Prostate gland (tissue), 2 donors: ENCODE measurements around the gene TASOR. TPM values are rescaled to one million over a fixed set of nuclear protein-coding genes. Genes with fewer than 3 reads are reported as not detected.
"Not testable (repeated sequence)": the region's sequence is repeated elsewhere in the genome, so short reads cannot be mapped to it uniquely, and the experiment has no call there.

Source experiments
- DNase-seq: peaks from one replicate; pipeline ENCODE4 v3.0.0-alpha.2; 2019; ENCODE audit warnings: low spot score
- H3K27ac ChIP-seq, 2 donors: fragments of 200-600 bp; sonication (generic); 2 replicates each; pipeline ENCODE4 v1.5.1; 2017 to 2019
- H3K27me3 ChIP-seq: fragments of 200-600 bp; sonication (generic); replicated peaks from 2 replicates; pipeline ENCODE4 v1.5.1; 2019; ENCODE audit not compliant: insufficient read depth
- H3K36me3 ChIP-seq, 2 donors: fragments of 200-600 bp; sonication (generic); 1 replicate in 1 of 2; 2 replicates in 1 of 2; pipeline versions ENCODE4 v1.5.1 to v1.8.1; 2017 to 2019
- H3K4me1 ChIP-seq: fragments of 200-600 bp; sonication (generic); replicated peaks from 2 replicates; pipeline ENCODE4 v1.5.1; 2019
- H3K4me3 ChIP-seq, 2 donors: fragments of 200-600 bp; sonication (generic); 2 replicates each; pipeline ENCODE4 v1.5.1; 2017 to 2019
- H3K9me3 ChIP-seq: fragments of 200-600 bp; sonication (generic); 2 replicates; pipeline ENCODE4 v1.5.1; 2017
- POLR2A ChIP-seq: fragments of 450-650 bp; IDR thresholded peaks from one replicate; pipeline ENCODE4 v1.6.1; 2016; ENCODE audit warnings: antibody characterized with exemption, mild to moderate bottlenecking
- POLR2AphosphoS5 ChIP-seq: sonication (generic); formaldehyde crosslinking; IDR thresholded peaks from one replicate; pipeline ENCODE4 v1.6.1; 2017; ENCODE audit warnings: antibody characterized with exemption
- WGBS: methylation state at CpG from one replicate; pipeline ENCODE4 v1.1.5; 2018; 5-methylcytosine and 5-hydroxymethylcytosine counted together
- intact Hi-C: fragments of 100-400 bp; cut with DNase I; formaldehyde crosslinking; loops from one replicate; pipeline ENCODE4 v1.14.2; 2022
- total RNA-seq, 2 donors: library from RNA; depleted of rRNA; stranded (reverse); fragments of >200 nt; gene quantifications; one replicate each; pipeline ENCODE4 v1.1.0, GENCODE V29; 2016
- TF ChIP-seq, protein P1 (sequence below), 4 experiments: fragments of 200-600 bp in 2 of 4; fragments of 450-650 bp in 2 of 4; sonication (generic) in 2 of 4; IDR thresholded peaks; 1 replicate in 3 of 4; 2 replicates in 1 of 4; pipeline ENCODE4 v1.5.1; 2016 to 2019; ENCODE audit warnings: antibody characterized with exemption in 4 of 4, mild to moderate bottlenecking in 2 of 4, moderate library complexity in 2 of 4

The TASOR gene
- total RNA-seq, 2 donors from 2014 or later: 56.5 to 120 TPM

DNA sequence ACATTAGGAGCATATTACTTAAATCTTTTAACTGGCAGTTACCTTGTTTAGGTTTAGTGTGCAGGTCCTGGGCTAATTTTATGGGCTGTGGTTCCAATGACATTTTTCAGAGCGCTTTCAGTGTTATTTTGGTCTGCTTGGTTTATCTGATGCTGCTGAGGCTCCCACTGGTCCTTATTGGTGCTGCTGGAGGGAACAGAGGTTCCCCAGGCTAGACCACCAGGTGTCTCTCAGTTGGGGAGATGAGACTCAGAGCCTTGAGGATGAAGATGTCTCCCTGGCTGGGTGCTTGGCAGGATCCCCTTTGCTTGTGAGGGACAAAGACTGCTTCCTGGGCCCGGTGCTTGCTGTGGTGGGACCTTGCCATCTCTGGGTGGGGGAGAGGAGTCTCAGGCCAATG is 28.3 kb upstream of the TASOR start:
- Histone ChIP-seq H3K27ac (no peak overlapping the region), H3K36me3 (no peaks in the 10 kb centered on the region), H3K4me3 (no peak overlapping the region), H3K9me3 (no peaks in the 10 kb centered on the region), H3K4me1 (no peaks in the 10 kb centered on the region), H3K27me3 (no peaks in the 10 kb centered on the region)
- WGBS: 86% methylated on average over 2 of the region's 2 CpGs
- TF ChIP-seq POLR2A (no peak), POLR2AphosphoS5 (no peak)
- TF ChIP-seq, protein P1, sequence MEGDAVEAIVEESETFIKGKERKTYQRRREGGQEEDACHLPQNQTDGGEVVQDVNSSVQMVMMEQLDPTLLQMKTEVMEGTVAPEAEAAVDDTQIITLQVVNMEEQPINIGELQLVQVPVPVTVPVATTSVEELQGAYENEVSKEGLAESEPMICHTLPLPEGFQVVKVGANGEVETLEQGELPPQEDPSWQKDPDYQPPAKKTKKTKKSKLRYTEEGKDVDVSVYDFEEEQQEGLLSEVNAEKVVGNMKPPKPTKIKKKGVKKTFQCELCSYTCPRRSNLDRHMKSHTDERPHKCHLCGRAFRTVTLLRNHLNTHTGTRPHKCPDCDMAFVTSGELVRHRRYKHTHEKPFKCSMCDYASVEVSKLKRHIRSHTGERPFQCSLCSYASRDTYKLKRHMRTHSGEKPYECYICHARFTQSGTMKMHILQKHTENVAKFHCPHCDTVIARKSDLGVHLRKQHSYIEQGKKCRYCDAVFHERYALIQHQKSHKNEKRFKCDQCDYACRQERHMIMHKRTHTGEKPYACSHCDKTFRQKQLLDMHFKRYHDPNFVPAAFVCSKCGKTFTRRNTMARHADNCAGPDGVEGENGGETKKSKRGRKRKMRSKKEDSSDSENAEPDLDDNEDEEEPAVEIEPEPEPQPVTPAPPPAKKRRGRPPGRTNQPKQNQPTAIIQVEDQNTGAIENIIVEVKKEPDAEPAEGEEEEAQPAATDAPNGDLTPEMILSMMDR (IDR thresholded peaks at IDR 0.05): no peak
- DNase-seq: no peak
- intact Hi-C loops: no loop called here

- WGBS: 90% methylated on average over 6 of the region's 6 CpGs
- not testable (repeated sequence) for H3K27me3 ChIP-seq, DNase-seq, H3K9me3 ChIP-seq, H3K27ac ChIP-seq, H3K4me3 ChIP-seq, H3K4me1 ChIP-seq, H3K36me3 ChIP-seq
- intact Hi-C loops: loop anchor here (10.0 kb wide), 1 partner anchor 517 kb away; the partner anchor contains the start of gene APPL1
Observed at GRCh38 chr3:56707412-56707811, 24.3 kb upstream of the TASOR start.

DNA sequence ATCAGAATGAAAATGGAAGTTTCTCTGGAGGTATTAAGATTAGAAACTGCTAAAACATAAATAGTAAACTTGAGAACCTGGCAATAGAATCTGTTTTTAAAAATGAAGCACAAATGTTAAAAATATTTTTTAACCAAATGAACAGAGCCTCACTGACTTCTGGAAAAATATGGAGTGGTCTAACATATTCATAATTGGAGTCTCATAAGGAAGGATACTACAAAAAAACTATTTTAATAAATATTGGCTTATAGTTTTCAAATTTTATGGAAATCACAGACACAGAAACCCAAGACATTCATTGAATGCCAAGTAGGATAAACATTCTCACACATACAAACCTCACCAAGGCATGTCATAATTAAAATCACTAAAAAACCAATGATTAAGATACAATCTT is 23.6 kb upstream of the TASOR start:
- H3K36me3 ChIP-seq: no peaks in the 10 kb centered on the region
- H3K9me3 ChIP-seq: no peaks in the 10 kb centered on the region
- no peak overlapping the region for H3K4me3 ChIP-seq
- no peak overlapping the region for H3K27ac ChIP-seq
- DNase-seq: no peak
- no peaks in the 10 kb centered on the region for H3K4me1 ChIP-seq
- no peaks in the 10 kb centered on the region for H3K27me3 ChIP-seq
- TF ChIP-seq POLR2AphosphoS5 (no peak), POLR2A (no peak)
- TF ChIP-seq, protein P1 (IDR thresholded peaks at IDR 0.05): no peak
- intact Hi-C loops: loop anchor here (10.0 kb wide), 1 partner anchor 518 kb away; the partner anchor contains the start of gene APPL1

- intact Hi-C loops: loop anchor here (5.0 to 10.0 kb wide), 2 partner anchors 218 to 520 kb away; partner anchors contain the start of gene APPL1
- DNase-seq: no peak
- WGBS: 94% methylated on average over 3 of the region's 3 CpGs
- Histone ChIP-seq H3K4me3 (no peak overlapping the region), H3K9me3 (no peaks in the 10 kb centered on the region), H3K4me1 (no peaks in the 10 kb centered on the region), H3K36me3 (no peaks in the 10 kb centered on the region), H3K27ac (no peak overlapping the region), H3K27me3 (no peaks in the 10 kb centered on the region)
- TF ChIP-seq POLR2A: no peak
- no peak for TF ChIP-seq POLR2AphosphoS5
- TF ChIP-seq, protein P1 (IDR thresholded peaks at IDR 0.05): no peak
Observed at GRCh38 chr3:56704706-56705105, 21.6 kb upstream of the TASOR start.

DNA sequence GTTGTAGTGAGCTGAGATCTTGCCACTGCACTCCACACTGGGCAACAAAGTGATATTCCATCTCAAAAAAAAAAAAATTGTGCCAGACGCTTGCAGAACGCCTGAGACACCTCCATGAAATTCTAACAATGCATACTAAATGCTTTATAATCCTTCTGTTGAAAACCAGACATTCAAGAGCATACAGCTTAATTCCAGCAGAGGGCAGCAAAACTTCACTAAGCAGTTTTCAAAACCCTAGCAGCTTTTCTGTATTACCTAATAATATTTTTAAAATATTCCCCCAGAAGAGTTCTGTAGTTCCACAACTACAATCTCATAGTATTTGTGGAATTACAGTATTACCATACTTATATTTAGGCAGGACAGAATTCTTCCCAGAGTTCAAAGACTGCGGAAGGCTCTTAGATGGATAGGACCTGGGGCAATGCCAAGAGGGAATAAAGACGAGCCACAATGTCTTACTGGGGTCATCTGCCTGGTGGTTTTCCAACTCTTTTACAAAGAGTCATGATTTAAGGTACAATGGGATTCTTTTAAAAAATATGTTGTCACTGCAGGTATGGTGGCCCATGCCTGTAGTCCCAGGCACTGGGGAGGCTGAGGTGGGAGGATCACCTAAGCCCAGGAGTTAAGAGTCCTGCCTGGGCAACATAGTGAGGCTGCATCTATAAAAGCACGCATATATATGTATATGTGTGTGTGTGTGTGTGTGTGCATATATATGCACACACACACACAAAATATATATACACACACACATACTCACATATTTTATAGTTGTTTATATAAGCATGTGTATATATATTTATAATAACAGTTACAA is 19.6 kb upstream of the TASOR start:
- peak; percentile 57 for DNase-seq
- Histone ChIP-seq H3K4me1 (no peaks in the 10 kb centered on the region), H3K36me3 (no peaks in the 10 kb centered on the region), H3K4me3 (no peak overlapping the region), H3K27me3 (no peaks in the 10 kb centered on the region), H3K9me3 (no peaks in the 10 kb centered on the region), H3K27ac (no peak overlapping the region)
- intact Hi-C loops: loop anchor here (1.0 to 10.0 kb wide), 4 partner anchors 96 to 522 kb away; partner anchors contain the start of gene APPL1
- TF ChIP-seq POLR2AphosphoS5 (peak; percentile 46), POLR2A (no peak)
- TF ChIP-seq, protein P1 (IDR thresholded peaks at IDR 0.05): peak; percentile 75 to 94 (median 87)
- 11% methylated on average over 5 of the region's 5 CpGs for WGBS
